Smooth muscle cell (in vitro differentiated cells): Measurements from ENCODE around the gene TMEM51. TPM values are rescaled to one million over a fixed set of nuclear protein-coding genes. Genes with fewer than 3 reads are reported as not detected.

Experiments used
- DNase-seq: peaks from one replicate; lab custom pipeline; 2025; ENCODE audit not compliant: unreplicated experiment; lab: John Stamatoyannopoulos, UW
- H2AFZ ChIP-seq: fragments of 200-600 bp; sonication (generic); 2 replicates; pipeline ENCODE4 v1.6.0; 2016; ENCODE audit warnings: antibody characterized with exemption, low read depth, mild to moderate bottlenecking
- H3F3A ChIP-seq: fragments of 200-600 bp; sonication (generic); 2 replicates; pipeline ENCODE4 v1.6.0; 2017; ENCODE audit warnings: antibody characterized with exemption, low read depth
- H3K27ac ChIP-seq: fragments of 200-600 bp; sonication (generic); 2 replicates; pipeline ENCODE4 v1.5.1; 2016; ENCODE audit warnings: low read depth, mild to moderate bottlenecking
- H3K27me3 ChIP-seq: fragments of 200-600 bp; sonication (generic); 2 replicates; pipeline ENCODE4 v1.6.1; 2016; ENCODE audit warnings: low read depth, mild to moderate bottlenecking
- H3K36me3 ChIP-seq: fragments of 200-600 bp; sonication (generic); 2 replicates; pipeline ENCODE4 v1.5.1; 2016; ENCODE audit warnings: low read depth
- H3K4me1 ChIP-seq: fragments of 200-600 bp; sonication (generic); 2 replicates; pipeline ENCODE4 v1.5.1; 2016; ENCODE audit warnings: low read depth
- H3K4me2 ChIP-seq: fragments of 200-600 bp; sonication (generic); 2 replicates; pipeline ENCODE4 v1.6.0; 2016; ENCODE audit warnings: mild to moderate bottlenecking
- H3K4me3 ChIP-seq: fragments of 200-600 bp; sonication (generic); 2 replicates; pipeline ENCODE4 v1.5.1; 2016; ENCODE audit warnings: mild to moderate bottlenecking
- H3K79me2 ChIP-seq: fragments of 200-600 bp; sonication (generic); 2 replicates; pipeline ENCODE4 v1.6.0; 2016; ENCODE audit warnings: low read depth, mild to moderate bottlenecking
- H3K9ac ChIP-seq: fragments of 200-600 bp; sonication (generic); 2 replicates; pipeline ENCODE4 v1.6.0; 2016; ENCODE audit warnings: low read depth
- H3K9me3 ChIP-seq: fragments of 200-600 bp; sonication (generic); replicated peaks from 2 replicates; pipeline ENCODE4 v1.5.1; 2016; ENCODE audit warnings: low read depth
- H4K20me1 ChIP-seq: fragments of 200-600 bp; sonication (generic); 2 replicates; pipeline ENCODE4 v1.6.0; 2016; ENCODE audit warnings: low read depth
- CTCF ChIP-seq: fragments of 200-600 bp; sonication (generic); IDR thresholded peaks from 2 replicates; pipeline ENCODE4 v1.5.1; 2017; ENCODE audit warnings: borderline replicate concordance, mild to moderate bottlenecking, antibody characterized with exemption; ENCODE audit not compliant: insufficient read depth, poor library complexity, severe bottlenecking
- WGBS: methylation state at CpG from one replicate; pipeline ENCODE4 v1.1.7; 2016; ENCODE audit warnings: low lambda C conversion rate; 5-methylcytosine and 5-hydroxymethylcytosine counted together
- polyA plus RNA-seq: library from polyadenylated mRNA; unstranded; fragments of >200 nt; fragmentation: Nextera tagmentation; extraction: Ambion mirVana; gene quantifications from 2 replicates; pipeline ENCODE4 v1.2.1, GENCODE V29; 2016
- total RNA-seq: library from RNA; depleted of rRNA; stranded (reverse); fragments of >200 nt; gene quantifications from 2 replicates; pipeline ENCODE4 v1.2.3, GENCODE V29; 2014

The TMEM51 gene
- total and polyA plus RNA-seq, 2 experiments from 2014 or later, result 9.8 to 10.4 TPM

- H2AFZ ChIP-seq, result peak overlapping the region; percentile 72
- no peak overlapping the region for H3K4me3 ChIP-seq
- no peaks in the 10 kb centered on the region for H3K9me3 ChIP-seq
- H4K20me1 ChIP-seq, result no peaks in the 10 kb centered on the region
- H3K36me3 ChIP-seq, result no peaks in the 10 kb centered on the region
- no peaks in the 10 kb centered on the region for H3K27me3 ChIP-seq
- H3K79me2 ChIP-seq, result no peaks in the 10 kb centered on the region
- H3F3A ChIP-seq, result peaks cover 17% of the 10 kb centered on the region
- TF ChIP-seq CTCF, result no peak
- H3K27ac ChIP-seq, result no peak overlapping the region
- H3K4me2 ChIP-seq, result no peak overlapping the region
- WGBS, result 51% methylated on average over 11 of the region's 11 CpGs
- DNase-seq, result no peak
- H3K4me1 ChIP-seq, result peaks cover 5% of the 10 kb centered on the region
- H3K9ac ChIP-seq, result no peak overlapping the region
Observed at GRCh38 chr1:15245593-15246360, 92.2 kb downstream of the TMEM51 start.

- Histone ChIP-seq H3K79me2 (no peaks in the 10 kb centered on the region), H3K27ac (no peak within 1 kb of the TSS), H4K20me1 (no peaks in the 10 kb centered on the region), H3K36me3 (no peaks in the 10 kb centered on the region), H3K4me2 (peak within 1 kb of the TSS; percentile 87), H3K27me3 (no peaks in the 10 kb centered on the region), H2AFZ (peak within 1 kb of the TSS; percentile 72), H3K9ac (no peak within 1 kb of the TSS), H3K4me1 (peaks cover 5% of the 10 kb centered on the region), H3F3A (peaks cover 17% of the 10 kb centered on the region), H3K9me3 (no peaks in the 10 kb centered on the region), H3K4me3 (peak within 1 kb of the TSS; percentile 57)
- DNase-seq, result peak; percentile 10
- no peak for TF ChIP-seq CTCF
- WGBS, result 8% methylated on average over 48 of the region's 55 CpGs
Observed at GRCh38 chr1:15246960-15247614, 93.5 kb downstream of the TMEM51 start, which contains the start of gene FHAD1. FHAD1 (plus strand) TSS chr1:15247223; CDS start chr1:15251785, 4,562 bp downstream.

GRCh38 chr1:15248216-15248615 is 94.7 kb downstream of the TMEM51 start:
- Histone ChIP-seq H3F3A (peaks cover 15% of the 10 kb centered on the region), H3K27ac (no peak overlapping the region), H3K9ac (no peak overlapping the region), H3K27me3 (no peaks in the 10 kb centered on the region), H3K4me2 (no peak overlapping the region), H3K79me2 (no peaks in the 10 kb centered on the region), H4K20me1 (no peaks in the 10 kb centered on the region), H3K36me3 (no peaks in the 10 kb centered on the region), H2AFZ (no peak overlapping the region), H3K9me3 (no peaks in the 10 kb centered on the region), H3K4me3 (no peak overlapping the region), H3K4me1 (peaks cover 9% of the 10 kb centered on the region)
- no peak for TF ChIP-seq CTCF
- no peak for DNase-seq
- WGBS, result 83% methylated on average over 4 of the region's 4 CpGs

DNA sequence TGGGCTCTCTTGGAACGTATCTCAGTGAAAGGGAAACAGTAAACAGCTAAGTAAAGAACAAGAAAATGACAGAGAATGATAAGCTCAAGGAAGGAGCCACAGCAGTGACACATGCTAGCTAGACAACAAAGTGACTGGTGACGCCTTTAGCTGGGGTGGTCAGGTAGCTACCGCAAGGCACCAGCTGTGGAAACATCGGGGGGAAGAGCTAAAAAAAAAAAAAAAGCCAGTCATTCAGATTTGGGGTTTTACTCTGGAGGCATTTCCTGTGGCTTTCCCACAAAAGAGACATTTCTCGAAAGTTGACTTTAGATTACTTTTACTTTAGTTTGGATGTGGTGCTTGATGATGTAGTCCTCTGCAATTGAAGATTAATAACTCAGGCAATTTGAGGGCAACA is 95.5 kb downstream of the TMEM51 start:
- no peak for DNase-seq
- no peak for TF ChIP-seq CTCF
- 43% methylated on average over 5 of the region's 5 CpGs for WGBS

More for the DNA sequence above, 95.5 kb downstream of the TMEM51 start:
- peaks cover 13% of the 10 kb centered on the region for H3F3A ChIP-seq
- no peak overlapping the region for H2AFZ ChIP-seq
- peaks cover 9% of the 10 kb centered on the region for H3K4me1 ChIP-seq
- no peaks in the 10 kb centered on the region for H3K36me3 ChIP-seq
- H3K27me3 ChIP-seq, result no peaks in the 10 kb centered on the region
- no peak overlapping the region for H3K4me2 ChIP-seq
- H3K27ac ChIP-seq, result no peak overlapping the region
- H3K79me2 ChIP-seq, result no peaks in the 10 kb centered on the region
- no peaks in the 10 kb centered on the region for H4K20me1 ChIP-seq
- H3K9ac ChIP-seq, result no peak overlapping the region
- H3K9me3 ChIP-seq, result no peaks in the 10 kb centered on the region
- no peak overlapping the region for H3K4me3 ChIP-seq
